GM21619 (cell line): ENCODE results near the gene CRB3.

Experiments
- ATAC-seq: cut with Tn5 transposase; IDR thresholded peaks from one replicate; pipeline ENCODE4 v1.9.1; 2021; ENCODE audit not compliant: unreplicated experiment

CRB3 gene

GRCh38 chr19:6465663-6466062, 1.6 kb downstream of the CRB3 start:
- ATAC-seq = no peak

DNA sequence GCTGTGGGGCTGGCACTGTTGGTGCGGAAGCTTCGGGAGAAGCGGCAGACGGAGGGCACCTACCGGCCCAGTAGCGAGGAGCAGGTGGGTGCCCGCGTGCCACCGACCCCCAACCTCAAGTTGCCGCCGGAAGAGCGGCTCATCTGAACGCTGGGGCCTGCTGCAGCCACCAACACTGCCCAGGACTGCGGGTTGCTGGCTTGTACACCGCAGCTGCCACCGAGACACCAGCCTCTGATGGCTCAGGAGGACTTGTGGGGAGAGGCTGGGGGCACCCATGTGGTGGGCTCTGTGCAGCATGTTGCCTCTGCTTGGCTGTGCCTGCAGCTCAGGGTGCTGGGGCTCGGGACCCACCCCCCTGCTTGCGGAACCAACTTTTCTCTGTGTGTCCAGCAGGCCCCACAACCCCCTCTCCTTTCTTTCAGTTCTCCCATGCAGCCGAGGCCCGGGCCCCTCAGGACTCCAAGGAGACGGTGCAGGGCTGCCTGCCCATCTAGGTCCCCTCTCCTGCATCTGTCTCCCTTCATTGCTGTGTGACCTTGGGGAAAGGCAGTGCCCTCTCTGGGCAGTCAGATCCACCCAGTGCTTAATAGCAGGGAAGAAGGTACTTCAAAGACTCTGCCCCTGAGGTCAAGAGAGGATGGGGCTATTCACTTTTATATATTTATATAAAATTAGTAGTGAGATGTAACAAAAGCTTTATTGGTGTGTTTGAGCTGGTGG, 2.6 kb downstream of the CRB3 start:
- ATAC-seq = no peak

DNA sequence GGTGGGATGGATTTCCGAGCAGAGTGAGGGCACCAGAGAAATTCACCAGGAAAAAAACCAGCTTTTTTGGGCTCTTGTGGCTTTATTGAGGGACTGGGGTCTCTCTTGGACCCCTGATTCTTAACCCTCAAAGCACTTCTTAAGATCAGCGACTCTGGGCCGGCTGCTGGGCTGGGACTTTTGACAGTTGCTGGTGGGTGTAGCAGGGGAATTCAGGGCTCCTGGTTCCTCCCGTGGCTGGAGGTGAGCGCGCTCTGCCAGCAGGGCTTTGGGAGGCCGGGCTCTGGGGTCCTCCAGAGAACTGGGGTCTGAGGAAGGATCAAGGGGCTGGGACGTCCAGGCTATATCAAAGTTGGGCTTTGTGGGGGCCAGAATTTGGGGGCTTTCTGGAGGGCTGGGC, 3.3 kb downstream of the CRB3 start:
- no peak for ATAC-seq

DNA sequence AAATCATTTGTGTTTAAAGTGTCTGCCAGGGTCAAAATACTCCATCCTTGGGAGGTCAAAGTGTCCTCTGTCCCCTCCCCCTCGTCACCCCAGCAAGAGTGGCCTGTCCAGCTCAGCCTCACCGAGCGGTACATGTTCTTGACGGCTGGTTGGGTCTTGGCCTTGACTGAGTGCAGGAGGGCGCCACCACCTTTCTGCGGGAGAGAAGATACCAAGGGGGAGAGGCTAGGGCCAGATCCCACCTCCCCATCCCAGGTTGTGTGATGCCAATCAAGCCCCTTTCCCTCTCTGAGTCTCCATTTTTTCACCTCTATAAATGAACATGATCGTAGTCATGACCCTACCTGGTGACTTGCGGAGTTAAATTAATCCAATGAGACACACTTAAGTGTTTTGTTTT, 6.1 kb downstream of the CRB3 start:
- no peak for ATAC-seq

- ATAC-seq = no peak
These were observed 7.0 kb downstream of the CRB3 start for GRCh38 chr19:6471076-6471475.

- ATAC-seq = no peak
These were observed 8.6 kb downstream of the CRB3 start for GRCh38 chr19:6472713-6473112.

DNA sequence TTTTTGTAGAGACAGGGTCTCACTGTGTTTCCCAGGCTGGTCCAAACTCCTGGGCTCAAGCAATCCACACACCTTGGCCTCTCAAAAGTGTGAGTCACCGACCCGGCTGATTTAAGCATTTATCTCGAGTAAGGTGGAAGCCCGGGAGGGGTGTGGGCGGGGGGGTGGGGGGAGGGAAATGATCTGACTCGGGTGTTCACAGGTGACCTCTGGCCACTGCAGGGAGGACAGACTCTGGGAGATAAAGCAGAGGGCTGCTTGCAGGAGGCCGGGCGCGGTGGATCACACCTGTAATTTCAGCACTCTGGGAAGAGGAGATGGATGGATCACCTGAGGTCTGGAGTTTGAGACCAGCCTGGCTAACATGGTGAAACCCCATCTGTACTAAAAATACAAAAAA, 9.6 kb downstream of the CRB3 start:
- ATAC-seq = no peak

- ATAC-seq = no peak
These were observed 11.4 kb downstream of the CRB3 start for GRCh38 chr19:6475321-6476108.

GRCh38 chr19:6476155-6476895, 12.3 kb downstream of the CRB3 start:
- no peak for ATAC-seq

- no peak for ATAC-seq
These were observed 12.9 kb downstream of the CRB3 start for GRCh38 chr19:6476896-6477431.

- no peak for ATAC-seq
These were observed 14.7 kb downstream of the CRB3 start for GRCh38 chr19:6478815-6479214.

DNA sequence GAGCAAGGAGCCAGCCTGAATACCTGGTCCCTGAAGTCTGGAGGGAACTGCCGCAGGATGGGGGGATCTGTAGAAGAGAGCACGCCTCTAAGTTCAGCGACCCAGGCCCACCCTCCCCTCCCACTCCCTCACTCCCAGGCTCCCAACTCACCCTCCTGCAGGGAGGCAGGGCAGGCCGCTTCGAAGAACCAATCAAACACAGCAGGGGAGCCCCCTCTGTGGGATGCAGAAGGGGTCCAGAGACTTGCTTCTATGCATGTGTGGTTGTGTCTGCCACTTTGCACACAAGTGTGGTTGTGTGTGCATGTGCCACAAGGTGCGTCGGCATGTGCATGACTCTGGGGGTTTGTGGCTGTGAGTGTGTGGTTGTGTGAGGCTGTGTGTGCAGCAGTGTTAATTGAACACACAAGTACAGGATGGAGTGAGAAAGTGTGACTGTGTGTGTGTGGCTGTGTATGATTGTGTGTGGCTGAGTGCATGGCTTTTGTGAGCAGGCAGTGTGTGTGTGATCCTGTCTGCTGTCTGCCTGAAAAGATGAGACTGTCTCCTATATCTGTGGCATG, 15.8 kb downstream of the CRB3 start:
- no peak for ATAC-seq

- no peak for ATAC-seq
These were observed 16.9 kb downstream of the CRB3 start for GRCh38 chr19:6480848-6481415.

GRCh38 chr19:6481541-6482342, 17.7 kb downstream of the CRB3 start, which contains the start of gene DENND1C:
Gene DENND1C (minus strand): TSS chr19:6481787. CDS start chr19:6481695, 92 bp downstream.
- ATAC-seq = peak; percentile 82

DNA sequence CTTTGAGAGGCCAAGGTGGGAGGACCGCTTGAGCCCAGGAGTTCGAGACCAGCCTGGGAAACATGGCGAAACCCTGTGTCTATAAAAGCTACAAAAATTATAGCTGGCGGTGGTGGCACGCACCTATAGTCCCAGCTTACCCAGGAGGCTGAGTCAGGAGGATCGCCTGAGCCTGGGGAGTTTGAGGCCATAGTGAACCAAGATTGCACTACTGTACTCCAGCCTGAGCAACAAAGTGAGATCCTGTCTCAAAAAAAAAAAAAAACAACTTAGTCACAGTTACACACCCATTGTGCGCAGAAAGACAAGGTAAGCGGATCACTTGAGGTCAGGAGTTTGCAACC, 18.2 kb downstream of the CRB3 start:
- ATAC-seq = no peak

DNA sequence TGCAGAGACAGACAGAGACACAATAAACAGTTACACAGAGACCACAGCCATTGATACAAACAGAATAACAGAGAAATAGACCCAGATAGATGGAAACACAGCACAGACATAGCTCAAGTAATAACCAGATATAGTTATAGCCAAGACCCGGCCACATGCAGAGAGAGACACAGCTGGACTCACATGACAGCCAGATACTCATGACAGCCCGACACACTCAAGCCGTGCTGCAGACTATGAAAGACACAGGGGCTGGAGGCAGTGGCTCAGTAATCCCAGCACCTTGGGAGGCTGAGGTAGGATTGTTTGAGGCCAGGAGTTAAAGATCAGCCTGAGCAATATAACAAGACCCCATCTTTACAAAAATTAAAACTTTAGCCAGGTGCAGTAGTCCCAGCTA, 19.2 kb downstream of the CRB3 start:
- no peak for ATAC-seq

DNA sequence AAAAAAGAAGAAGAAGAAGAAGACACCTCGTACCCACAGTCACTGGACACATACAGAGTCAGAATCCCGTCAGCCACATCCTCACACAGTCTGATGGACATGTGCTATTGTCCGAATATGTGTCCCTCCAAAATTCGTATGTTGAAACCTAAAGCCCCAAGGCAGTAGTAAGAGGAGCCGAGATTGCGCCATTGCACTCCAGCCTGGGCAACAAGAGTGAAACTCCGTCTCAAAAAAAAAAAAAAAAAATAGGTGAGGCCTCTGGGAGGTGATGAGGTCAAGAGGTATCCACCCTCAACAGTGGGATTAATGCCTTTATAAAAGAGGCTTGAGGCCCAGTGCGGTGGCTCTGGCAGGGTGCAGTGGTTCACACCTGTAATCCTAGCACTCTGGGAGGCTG, 20.2 kb downstream of the CRB3 start:
- ATAC-seq = no peak

DNA sequence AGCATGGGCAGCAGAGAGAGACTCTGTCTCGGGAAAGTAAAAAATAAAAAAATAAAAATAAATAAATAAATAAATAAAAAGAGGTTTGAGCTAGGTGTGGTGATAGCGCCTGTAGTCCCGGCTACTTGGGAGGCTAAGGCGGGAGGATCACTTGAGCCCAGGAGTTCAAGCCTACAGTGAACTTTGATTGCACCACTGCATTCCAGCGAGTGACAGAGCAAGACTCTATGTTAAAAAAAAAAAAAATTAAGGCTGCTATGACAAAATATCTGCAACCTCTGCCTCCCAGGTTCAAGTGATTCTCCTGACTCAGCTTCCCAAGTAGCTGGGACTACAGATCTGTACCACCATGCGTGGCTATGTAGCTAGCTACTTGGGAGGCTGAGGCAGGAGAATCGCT, 20.8 kb downstream of the CRB3 start:
- no peak for ATAC-seq

DNA sequence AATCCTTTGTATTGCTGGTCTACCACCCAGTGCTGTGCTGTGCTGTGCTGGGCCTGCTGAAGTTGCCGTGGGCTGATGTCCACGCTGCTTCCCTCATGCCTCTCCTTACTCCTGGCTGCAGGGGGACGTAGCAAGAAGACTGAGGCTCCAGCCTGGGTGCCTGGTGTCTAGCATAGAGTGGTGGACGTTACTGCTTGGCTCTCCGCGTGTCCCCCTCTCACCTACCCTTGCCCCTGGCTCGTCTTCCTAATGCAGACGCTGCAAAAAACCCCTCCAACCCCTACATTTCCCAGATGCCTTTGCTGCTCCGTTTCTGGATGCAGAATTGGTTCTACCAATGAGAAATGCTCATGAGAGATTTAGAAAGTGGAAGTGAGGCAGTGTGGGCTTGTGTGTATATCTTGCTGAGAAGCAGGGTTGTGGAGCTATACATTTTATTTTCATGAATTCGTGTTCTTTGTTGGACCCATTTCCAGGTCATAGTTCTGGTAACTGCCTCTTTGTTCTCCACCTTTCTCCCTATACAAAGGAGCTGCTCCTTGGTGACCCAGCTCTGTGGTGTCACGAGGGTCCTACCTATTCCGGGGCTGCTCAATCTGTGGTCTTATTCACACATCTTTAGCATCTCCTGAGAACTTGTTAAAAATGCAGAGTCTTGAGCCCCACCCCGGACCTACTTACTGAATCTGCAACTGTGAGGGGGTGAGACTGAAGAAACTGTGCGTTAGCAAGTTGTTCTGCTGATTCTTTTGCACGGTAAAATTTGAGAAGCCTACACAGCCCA, 25.4 kb downstream of the CRB3 start:
- ATAC-seq = no peak
